Caco-2 (cell line): ENCODE measurements around the gene VPS41. TPM values are rescaled to one million over a fixed set of nuclear protein-coding genes. Genes with fewer than 3 reads are reported as not detected.

ENCODE experiments used
- BruUV-seq: library from RNA; stranded (reverse); fragments of 400-500 nt; replicated peaks from 2 replicates; lab custom pipeline; 2021; lab: Mats Ljungman, UMichigan
- CTCF ChIA-PET: fragments of 300-600 bp; sonication (Branson Sonifier 250); formaldehyde crosslinking; loops from one replicate; lab custom pipeline; 2022; ENCODE audit warnings: antibody characterized with exemption; lab: Charles Lee
- POLR2A ChIA-PET: fragments of 300-600 bp; sonication (Branson Sonifier 250); formaldehyde crosslinking; loops from one replicate; lab custom pipeline; 2022; ENCODE audit warnings: antibody characterized with exemption; lab: Charles Lee
- DNase-seq, 2 experiments: peaks; one replicate each; pipeline versions ENCODE4 v3.0.0 to v3.0.0-alpha.2; 2020 to 2022
- H3K27me3 ChIP-seq: replicated peaks from 2 replicates; pipeline ENCODE4 v1.6.0; 2011; ENCODE audit warnings: low read length; ENCODE audit not compliant: control insufficient read depth, insufficient read depth
- H3K36me3 ChIP-seq: 2 replicates; pipeline ENCODE4 v1.5.1; 2011; ENCODE audit warnings: low read length; ENCODE audit not compliant: control insufficient read depth, insufficient read depth
- H3K4me1 ChIP-seq: fragments of 250-450 bp; sonication (Bioruptor Pico); 2 replicates; pipeline ENCODE4 v1.5.1; 2020; ENCODE audit warnings: mild to moderate bottlenecking
- H3K4me3 ChIP-seq: 2 replicates; pipeline ENCODE4 v1.5.1; 2011; ENCODE audit warnings: low read depth, mild to moderate bottlenecking, control low read depth, low read length
- H3K9me3 ChIP-seq: fragments of 250-450 bp; sonication (Bioruptor Pico); 2 replicates; pipeline ENCODE4 v1.5.1; 2020; ENCODE audit warnings: mild to moderate bottlenecking, moderate library complexity
- H3K27ac Mint-ChIP-seq: one replicate; pipeline ENCODE4 v1.8.0; 2022; ENCODE audit warnings: mixed read lengths; ENCODE audit not compliant: unreplicated experiment
- H3K27me3 Mint-ChIP-seq: one replicate; pipeline ENCODE4 v1.8.0; 2022; ENCODE audit warnings: mixed read lengths; ENCODE audit not compliant: insufficient read depth, unreplicated experiment
- H3K36me3 Mint-ChIP-seq: one replicate; pipeline ENCODE4 v1.8.0; 2022; ENCODE audit warnings: mild to moderate bottlenecking, mixed read lengths; ENCODE audit not compliant: insufficient read depth, unreplicated experiment
- H3K4me1 Mint-ChIP-seq: one replicate; pipeline ENCODE4 v1.8.0; 2022; ENCODE audit warnings: low read depth, mixed read lengths; ENCODE audit not compliant: unreplicated experiment
- H3K4me3 Mint-ChIP-seq: one replicate; pipeline ENCODE4 v1.8.0; 2022; ENCODE audit warnings: mild to moderate bottlenecking, moderate library complexity, mixed read lengths; ENCODE audit not compliant: unreplicated experiment
- H3K9me3 Mint-ChIP-seq: one replicate; pipeline ENCODE4 v1.8.0; 2022; ENCODE audit warnings: mixed read lengths; ENCODE audit not compliant: unreplicated experiment
- CTCF ChIP-seq, 2 experiments: fragments of 200-600 bp in 1 of 2; IDR thresholded peaks; 1 replicate in 1 of 2; 2 replicates in 1 of 2; pipeline versions ENCODE4 v1.5.1 to v1.8.0; 2011 to 2022; ENCODE audit warnings: antibody characterized with exemption in 1 of 2, control low read depth in 1 of 2, inconsistent platforms in 1 of 2, low read depth in 1 of 2, low read length in 1 of 2, mild to moderate bottlenecking in 1 of 2, moderate library complexity in 1 of 2; ENCODE audit not compliant: insufficient read depth in 1 of 2, severe bottlenecking in 1 of 2, unreplicated experiment in 1 of 2
- intact Hi-C: fragments of 100-400 bp; cut with micrococcal nuclease; formaldehyde crosslinking; loops from one replicate; pipeline ENCODE4 v1.10.0; 2022; ENCODE audit not compliant: unreplicated experiment
- total RNA-seq: library from RNA; stranded (reverse); gene quantifications from 2 replicates; pipeline ENCODE4 v1.2.3, GENCODE V29; 2022

VPS41 gene
- total RNA-seq, 1 experiment from 2014 or later: 86.9 TPM

GRCh38 chr7:38798552-38799267 lies 110.3 kb downstream of the VPS41 start:
- POLR2A ChIA-PET: no interaction called here
- Mint-ChIP-seq H3K36me3 (peaks cover 6% of the 10 kb centered on the region), H3K27me3 (no peaks in the 10 kb centered on the region), H3K9me3 (no peaks in the 10 kb centered on the region), H3K4me1 (no peaks in the 10 kb centered on the region), H3K4me3 (no peak overlapping the region), H3K27ac (no peak overlapping the region)
- BruUV-seq: no TSS peak
- no peaks in the 10 kb centered on the region for H3K4me1 ChIP-seq
- CTCF ChIA-PET: no interaction called here
- intact Hi-C loops: loop anchor here (5.0 to 10.0 kb wide), 2 partner anchors 134 to 306 kb away; no protein-coding TSS in a partner anchor
- no peaks in the 10 kb centered on the region for H3K36me3 ChIP-seq
- DNase-seq: no peak
- no peak overlapping the region for H3K4me3 ChIP-seq
- no peaks in the 10 kb centered on the region for H3K9me3 ChIP-seq
- TF ChIP-seq CTCF (IDR thresholded peaks at IDR 0.05; ENCODE audit: insufficient read depth in 1 of 2, low read depth in 1 of 2, low read length in 1 of 2, severe bottlenecking in 1 of 2, unreplicated experiment in 1 of 2): no peak
- no peaks in the 10 kb centered on the region for H3K27me3 ChIP-seq

- peaks cover 12% of the 10 kb centered on the region for H3K36me3 Mint-ChIP-seq
- H3K4me1 ChIP-seq: no peaks in the 10 kb centered on the region
- no peaks in the 10 kb centered on the region for H3K27me3 Mint-ChIP-seq
- intact Hi-C loops: loop anchor here (1.0 to 10.0 kb wide), 6 partner anchors 84 to 723 kb away; partner anchors contain the start of gene VPS41
- BruUV-seq: no TSS peak
- no peaks in the 10 kb centered on the region for H3K9me3 ChIP-seq
- no peaks in the 10 kb centered on the region for H3K9me3 Mint-ChIP-seq
- H3K27ac Mint-ChIP-seq: no peak overlapping the region
- POLR2A ChIA-PET: no interaction called here
- no peak overlapping the region for H3K4me3 Mint-ChIP-seq
- peak in 1 of 2 experiments; percentile 68 for DNase-seq
- no peaks in the 10 kb centered on the region for H3K4me1 Mint-ChIP-seq
- H3K27me3 ChIP-seq: no peaks in the 10 kb centered on the region
- peak; percentile 69 to 84 for TF ChIP-seq CTCF (IDR thresholded peaks at IDR 0.05; ENCODE audit: insufficient read depth in 1 of 2, low read depth in 1 of 2, low read length in 1 of 2, severe bottlenecking in 1 of 2, unreplicated experiment in 1 of 2)
- H3K36me3 ChIP-seq: no peaks in the 10 kb centered on the region
- no peak overlapping the region for H3K4me3 ChIP-seq
- CTCF ChIA-PET: no interaction called here
Measured at GRCh38 chr7:38796626-38797501, 112.1 kb downstream of the VPS41 start.

- no TSS peak for BruUV-seq
- no peak overlapping the region for H3K27ac Mint-ChIP-seq
- POLR2A ChIA-PET: no interaction called here
- H3K36me3 Mint-ChIP-seq: peaks cover 12% of the 10 kb centered on the region
- H3K4me3 Mint-ChIP-seq: no peak overlapping the region
- Histone ChIP-seq H3K36me3 (no peaks in the 10 kb centered on the region), H3K27me3 (no peaks in the 10 kb centered on the region), H3K4me1 (no peaks in the 10 kb centered on the region), H3K9me3 (no peaks in the 10 kb centered on the region), H3K4me3 (no peak overlapping the region)
- CTCF ChIA-PET: no interaction called here
- no peaks in the 10 kb centered on the region for H3K9me3 Mint-ChIP-seq
- no peak for DNase-seq
- TF ChIP-seq CTCF (IDR thresholded peaks at IDR 0.05; ENCODE audit: insufficient read depth in 1 of 2, low read depth in 1 of 2, low read length in 1 of 2, severe bottlenecking in 1 of 2, unreplicated experiment in 1 of 2): no peak
- no peaks in the 10 kb centered on the region for H3K27me3 Mint-ChIP-seq
- intact Hi-C loops: loop anchor here (5.0 to 10.0 kb wide), 2 partner anchors 137 to 309 kb away; no protein-coding TSS in a partner anchor
- no peaks in the 10 kb centered on the region for H3K4me1 Mint-ChIP-seq
Measured at GRCh38 chr7:38795593-38795992, 113.4 kb downstream of the VPS41 start.
